Measurements from ENCODE around the gene MYL6. TPM values are rescaled to one million over a fixed set of nuclear protein-coding genes. Genes with fewer than 3 reads are reported as not detected.

Gene MYL6
- total RNA-seq, 3 donors from 2014 or later: 1,725 to 2,481 (median 1,981) TPM

DNA sequence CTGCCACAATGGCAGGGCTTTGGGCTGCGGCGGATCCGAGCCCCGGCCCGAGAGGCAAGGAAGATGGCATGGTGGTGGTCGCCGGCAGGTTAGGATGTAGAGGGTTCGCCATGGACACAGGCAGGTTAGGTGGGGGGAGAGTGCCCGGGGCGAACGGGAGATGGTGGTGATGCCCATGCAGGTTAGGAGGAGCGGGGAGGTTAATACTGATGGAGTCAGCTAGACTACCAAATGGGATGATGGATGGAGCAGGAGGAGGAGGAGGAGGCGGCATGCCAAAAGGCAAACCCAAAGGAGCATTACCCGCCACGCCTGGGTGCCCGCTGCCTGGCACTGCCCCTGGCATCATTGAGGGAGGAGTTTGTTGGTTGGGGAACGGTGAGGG is 6.2 kb downstream of the MYL6 start:
- no peak for DNase-seq (ENCODE audit: low spot score in 2 of 2)
- Histone ChIP-seq H3K27me3 (no peaks in the 10 kb centered on the region), H3K9me3 (no peaks in the 10 kb centered on the region), H3K36me3 (peaks cover 5% of the 10 kb centered on the region), H3K27ac (no peak overlapping the region), H3K4me3 (no peak overlapping the region), H3K4me1 (peaks cover 4 to 25% of the 10 kb centered on the region in 2 donors)
- peak in 1 of 3 donors; percentile 34 for TF ChIP-seq POLR2AphosphoS5 (IDR thresholded peaks at IDR 0.05)
- TF ChIP-seq, protein P1, sequence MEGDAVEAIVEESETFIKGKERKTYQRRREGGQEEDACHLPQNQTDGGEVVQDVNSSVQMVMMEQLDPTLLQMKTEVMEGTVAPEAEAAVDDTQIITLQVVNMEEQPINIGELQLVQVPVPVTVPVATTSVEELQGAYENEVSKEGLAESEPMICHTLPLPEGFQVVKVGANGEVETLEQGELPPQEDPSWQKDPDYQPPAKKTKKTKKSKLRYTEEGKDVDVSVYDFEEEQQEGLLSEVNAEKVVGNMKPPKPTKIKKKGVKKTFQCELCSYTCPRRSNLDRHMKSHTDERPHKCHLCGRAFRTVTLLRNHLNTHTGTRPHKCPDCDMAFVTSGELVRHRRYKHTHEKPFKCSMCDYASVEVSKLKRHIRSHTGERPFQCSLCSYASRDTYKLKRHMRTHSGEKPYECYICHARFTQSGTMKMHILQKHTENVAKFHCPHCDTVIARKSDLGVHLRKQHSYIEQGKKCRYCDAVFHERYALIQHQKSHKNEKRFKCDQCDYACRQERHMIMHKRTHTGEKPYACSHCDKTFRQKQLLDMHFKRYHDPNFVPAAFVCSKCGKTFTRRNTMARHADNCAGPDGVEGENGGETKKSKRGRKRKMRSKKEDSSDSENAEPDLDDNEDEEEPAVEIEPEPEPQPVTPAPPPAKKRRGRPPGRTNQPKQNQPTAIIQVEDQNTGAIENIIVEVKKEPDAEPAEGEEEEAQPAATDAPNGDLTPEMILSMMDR (IDR thresholded peaks at IDR 0.05): no peak
- TF ChIP-seq POLR2A (IDR thresholded peaks at IDR 0.05): no peak
- intact Hi-C loops (cut with DNase I; ENCODE audit: low total_unique reads): no loop called here

DNA sequence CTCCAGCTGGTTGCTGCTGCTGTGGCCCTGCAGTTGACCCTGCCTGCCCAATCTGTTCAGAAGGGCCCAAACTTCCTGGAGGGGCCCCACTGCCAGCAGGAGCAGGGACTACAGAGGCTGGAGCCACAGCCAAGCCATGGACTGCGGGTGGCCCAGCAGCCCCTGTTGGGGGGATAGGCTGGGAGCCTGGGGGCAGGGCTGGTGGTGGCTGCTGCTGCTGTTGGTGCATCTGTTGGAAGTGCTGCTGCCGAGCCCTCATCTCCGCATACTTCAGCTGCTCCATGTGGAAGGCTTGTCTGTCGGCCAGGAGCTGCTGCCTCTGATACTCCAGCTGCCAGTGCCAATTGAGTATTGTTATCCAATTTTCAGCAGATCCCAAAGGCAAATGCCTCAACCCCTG is 7.2 kb downstream of the MYL6 start:
- H3K4me1 ChIP-seq: peaks cover 0 to 14% of the 10 kb centered on the region in 2 donors
- intact Hi-C loops (cut with DNase I; ENCODE audit: low total_unique reads): no loop called here
- no peaks in the 10 kb centered on the region for H3K9me3 ChIP-seq
- TF ChIP-seq POLR2A (IDR thresholded peaks at IDR 0.05) (no peak), POLR2AphosphoS5 (IDR thresholded peaks at IDR 0.05) (no peak)
- TF ChIP-seq, protein P1 (IDR thresholded peaks at IDR 0.05): no peak
- no peaks in the 10 kb centered on the region for H3K27me3 ChIP-seq
- H3K27ac ChIP-seq: peak overlapping the region in 1 of 2 donors; percentile 9
- no peak for DNase-seq (ENCODE audit: low spot score in 2 of 2)
- peaks cover 5% of the 10 kb centered on the region for H3K36me3 ChIP-seq
- H3K4me3 ChIP-seq: no peak overlapping the region

DNA sequence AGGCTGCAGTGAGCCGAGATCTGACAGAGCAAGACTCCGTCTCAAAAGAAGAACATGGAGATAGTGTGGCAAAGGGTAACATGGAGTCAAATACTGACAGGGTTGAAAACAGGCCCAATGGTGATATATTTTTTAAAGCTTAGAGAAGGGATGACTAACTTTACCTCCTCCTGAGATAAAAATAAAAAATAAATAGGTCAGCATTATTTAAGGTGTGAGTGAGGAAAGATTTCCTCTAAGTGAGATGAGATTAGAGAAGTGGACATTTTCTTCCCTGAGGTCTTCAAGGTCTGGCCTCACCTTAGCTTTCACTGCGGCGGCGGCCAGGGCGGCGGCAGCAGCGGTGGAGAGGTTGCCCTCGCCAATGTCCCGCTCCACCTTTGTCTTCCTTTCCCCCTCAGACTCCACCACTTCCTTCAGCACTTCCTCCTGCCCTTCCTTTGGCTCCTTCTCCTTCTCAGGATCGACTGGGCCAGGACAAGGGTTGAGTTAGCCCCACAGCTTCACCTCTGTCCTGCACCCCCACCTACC is 11.1 kb downstream of the MYL6 start:
- no peak overlapping the region for H3K27ac ChIP-seq
- no peak overlapping the region for H3K4me3 ChIP-seq
- peaks cover 20% of the 10 kb centered on the region for H3K36me3 ChIP-seq
- TF ChIP-seq POLR2AphosphoS5 (IDR thresholded peaks at IDR 0.05): no peak
- no peak for TF ChIP-seq POLR2A (IDR thresholded peaks at IDR 0.05)
- TF ChIP-seq, protein P1 (IDR thresholded peaks at IDR 0.05): no peak
- H3K27me3 ChIP-seq: no peaks in the 10 kb centered on the region
- DNase-seq (ENCODE audit: low spot score in 2 of 2): no peak
- intact Hi-C loops (cut with DNase I; ENCODE audit: low total_unique reads): no loop called here
- no peaks in the 10 kb centered on the region for H3K4me1 ChIP-seq
- no peaks in the 10 kb centered on the region for H3K9me3 ChIP-seq

DNA sequence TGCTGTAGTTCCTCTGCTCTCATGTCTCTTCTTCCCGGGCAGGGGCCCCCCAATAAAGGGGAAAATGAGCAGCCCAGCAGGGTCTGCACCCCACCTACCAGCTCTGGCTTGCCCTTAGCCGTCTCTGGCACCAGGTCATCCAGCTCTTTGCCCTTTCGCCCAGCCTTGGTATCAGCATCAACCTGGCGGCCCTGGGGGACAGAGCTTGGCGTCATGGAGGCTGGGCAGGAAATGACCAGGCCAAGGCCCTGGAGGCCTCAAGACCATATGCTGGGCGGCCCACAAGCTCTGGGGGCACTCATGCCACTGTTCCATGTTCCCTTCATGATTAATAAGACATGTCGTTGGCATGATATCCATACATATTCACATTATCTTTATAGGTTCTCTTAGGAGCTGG is 14.7 kb downstream of the MYL6 start:
- DNase-seq (ENCODE audit: low spot score in 2 of 2): no peak
- Histone ChIP-seq H3K36me3 (peaks cover 15% of the 10 kb centered on the region), H3K4me3 (no peak overlapping the region), H3K9me3 (no peaks in the 10 kb centered on the region), H3K27me3 (no peaks in the 10 kb centered on the region), H3K4me1 (no peaks in the 10 kb centered on the region), H3K27ac (no peak overlapping the region)
- intact Hi-C loops (cut with DNase I; ENCODE audit: low total_unique reads): no loop called here
- TF ChIP-seq POLR2AphosphoS5 (IDR thresholded peaks at IDR 0.05) (no peak), POLR2A (IDR thresholded peaks at IDR 0.05) (no peak)
- TF ChIP-seq, protein P1 (IDR thresholded peaks at IDR 0.05): no peak

GRCh38 chr12:56178347-56178746 is 20.2 kb downstream of the MYL6 start:
- Histone ChIP-seq H3K4me1 (no peaks in the 10 kb centered on the region), H3K27me3 (no peaks in the 10 kb centered on the region), H3K36me3 (peaks cover 19% of the 10 kb centered on the region), H3K4me3 (no peak overlapping the region), H3K9me3 (no peaks in the 10 kb centered on the region), H3K27ac (no peak overlapping the region)
- no peak for DNase-seq (ENCODE audit: low spot score in 2 of 2)
- intact Hi-C loops (cut with DNase I; ENCODE audit: low total_unique reads): no loop called here
- TF ChIP-seq POLR2A (IDR thresholded peaks at IDR 0.05): no peak
- TF ChIP-seq, protein P1 (IDR thresholded peaks at IDR 0.05): no peak
- TF ChIP-seq POLR2AphosphoS5 (IDR thresholded peaks at IDR 0.05): no peak

All from breast epithelium (tissue), 4 donors.